ENCODE results near the gene KDM4B. TPM values are rescaled to one million over a fixed set of nuclear protein-coding genes. Genes with fewer than 3 reads are reported as not detected.
"Not testable (repeated sequence)": the region's sequence is repeated elsewhere in the genome, so short reads cannot be mapped to it uniquely, and the experiment has no call there.

Gene KDM4B
- total RNA-seq, 1 donor from 2014 or later: 20.9 TPM

GRCh38 chr19:5195587-5195986 is 226.7 kb downstream of the KDM4B start:
- DNase-seq (ENCODE audit: low spot score): not testable (repeated sequence)

GRCh38 chr19:5196832-5197231 is 227.9 kb downstream of the KDM4B start:
- DNase-seq (ENCODE audit: low spot score): no peak

GRCh38 chr19:5200844-5201243 is 231.9 kb downstream of the KDM4B start:
- no peak for DNase-seq (ENCODE audit: low spot score)

DNA sequence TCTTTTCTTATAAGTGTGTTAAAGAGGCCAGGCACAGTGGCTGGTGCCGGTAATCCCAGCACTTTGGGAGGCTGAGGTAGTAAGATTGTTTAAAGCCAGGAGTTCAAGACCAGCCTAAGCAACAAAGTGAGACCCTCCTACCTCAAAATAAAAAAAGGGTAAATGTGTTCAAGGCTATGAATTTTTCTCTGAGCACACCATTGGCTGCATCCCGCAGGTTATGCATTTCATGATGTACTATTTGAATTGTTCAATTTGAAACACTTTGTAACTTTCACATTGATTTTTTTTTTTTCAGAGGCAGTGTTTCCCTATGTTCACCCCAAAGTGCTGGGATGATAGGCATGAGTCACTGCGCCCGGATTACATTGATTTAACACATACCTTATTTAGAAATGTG is 233.6 kb downstream of the KDM4B start:
- DNase-seq (ENCODE audit: low spot score): no peak

Other genes with a start within 250 kb of the KDM4B start
- gene DPP9, start 245.3 kb upstream of the KDM4B start, total RNA-seq (ENCODE audit: insufficient read depth, low replicate concordance): 17.6 TPM
- 10.6 TPM for gene FEM1A, start 177.4 kb upstream of the KDM4B start, total RNA-seq (ENCODE audit: insufficient read depth, low replicate concordance)
- 4.6 TPM for gene TICAM1, start 137.4 kb upstream of the KDM4B start, total RNA-seq (ENCODE audit: insufficient read depth, low replicate concordance)
- 86.2 TPM for gene PLIN3, start 101.4 kb upstream of the KDM4B start, total RNA-seq (ENCODE audit: insufficient read depth, low replicate concordance)
- gene ARRDC5, start 66.2 kb upstream of the KDM4B start, total RNA-seq (ENCODE audit: insufficient read depth, low replicate concordance): not detected
- gene UHRF1, start 59.6 kb upstream of the KDM4B start, total RNA-seq (ENCODE audit: insufficient read depth, low replicate concordance): 4.6 TPM

Data from umbilical cord (tissue), 2 donors.